GM18499 (cell line): Measurements from ENCODE around the gene MYBPH.

Source experiments
- ATAC-seq: cut with Tn5 transposase; IDR thresholded peaks from one replicate; pipeline ENCODE4 v1.9.1; 2021; ENCODE audit warnings: moderate number of reproducible peaks; ENCODE audit not compliant: insufficient read depth, unreplicated experiment

The MYBPH gene

DNA sequence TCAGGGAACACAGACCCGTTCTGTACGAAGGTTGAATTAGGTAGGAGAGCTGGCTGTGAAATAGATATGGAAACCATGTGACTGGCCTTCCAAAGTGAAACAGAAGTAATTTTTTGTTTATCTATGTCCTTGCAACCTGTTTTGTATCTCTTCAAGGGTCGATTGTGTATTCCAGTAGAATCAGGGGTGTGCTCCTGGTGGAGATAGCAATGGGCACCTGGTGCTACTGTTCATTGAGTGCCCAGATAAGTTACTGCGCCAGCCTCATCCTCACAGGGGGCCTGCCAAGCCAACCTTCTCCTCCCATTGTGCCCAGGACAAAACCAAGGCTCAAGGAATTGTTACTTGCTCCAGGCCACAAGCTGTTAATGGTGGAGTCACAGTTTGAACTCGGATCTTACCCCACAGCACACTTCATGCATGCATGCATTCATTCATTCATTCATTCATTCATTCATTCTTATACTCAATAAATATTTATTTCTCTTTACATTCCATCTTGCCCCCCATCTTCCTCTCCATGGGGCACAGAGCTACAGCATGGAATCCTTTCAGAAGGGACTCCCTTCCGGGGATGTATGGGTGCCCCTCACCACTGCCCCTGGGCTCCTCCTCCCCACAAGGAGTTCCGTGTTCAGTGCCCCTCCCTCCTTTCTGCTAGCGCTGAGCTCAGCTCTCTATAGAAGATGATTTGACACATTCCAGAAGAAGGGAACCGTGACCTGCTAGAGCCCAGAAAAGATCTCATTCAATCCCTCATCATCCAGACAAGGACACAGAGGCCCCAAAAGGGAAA lies 24.1 kb downstream of the MYBPH start:
- ATAC-seq: no peak

DNA sequence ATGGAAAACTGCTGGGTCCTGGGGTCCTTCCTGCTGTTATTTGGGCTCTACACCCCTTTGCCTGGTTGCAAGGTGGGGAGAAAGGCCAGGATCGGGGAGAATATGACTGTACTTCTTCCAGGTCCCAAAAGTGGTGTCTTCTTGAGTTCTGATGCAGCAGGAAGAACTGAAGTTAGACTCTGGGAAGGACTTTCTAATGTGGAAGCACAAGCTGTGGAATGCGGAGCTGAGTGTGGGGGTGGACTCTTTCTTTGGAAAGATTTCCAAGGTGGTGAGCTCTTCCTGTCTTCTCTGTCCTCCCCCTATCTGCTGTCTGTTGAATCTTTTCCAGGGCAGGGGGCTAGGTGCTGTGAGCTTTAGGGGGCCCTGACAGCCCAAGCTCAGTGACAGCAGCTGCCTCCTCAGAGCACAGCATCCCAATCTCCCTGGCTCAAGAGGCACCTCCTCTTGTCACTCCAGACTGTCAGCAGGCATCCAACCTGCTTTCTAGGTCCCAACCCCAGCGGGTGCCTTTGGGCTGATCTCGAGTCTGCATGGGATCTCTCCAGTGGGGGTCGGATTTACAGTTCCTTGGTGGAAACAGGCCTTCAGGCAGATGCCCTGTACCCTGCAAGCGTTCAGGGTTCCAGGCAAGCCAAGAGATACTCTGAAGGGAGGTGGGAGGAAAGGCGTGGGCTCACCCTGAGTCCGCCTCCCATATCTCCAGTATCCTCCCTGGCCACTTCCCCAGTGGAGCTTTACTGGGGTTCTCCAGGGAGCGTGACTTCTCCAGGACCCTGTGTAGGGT lies 24.9 kb downstream of the MYBPH start:
- ATAC-seq: no peak

DNA sequence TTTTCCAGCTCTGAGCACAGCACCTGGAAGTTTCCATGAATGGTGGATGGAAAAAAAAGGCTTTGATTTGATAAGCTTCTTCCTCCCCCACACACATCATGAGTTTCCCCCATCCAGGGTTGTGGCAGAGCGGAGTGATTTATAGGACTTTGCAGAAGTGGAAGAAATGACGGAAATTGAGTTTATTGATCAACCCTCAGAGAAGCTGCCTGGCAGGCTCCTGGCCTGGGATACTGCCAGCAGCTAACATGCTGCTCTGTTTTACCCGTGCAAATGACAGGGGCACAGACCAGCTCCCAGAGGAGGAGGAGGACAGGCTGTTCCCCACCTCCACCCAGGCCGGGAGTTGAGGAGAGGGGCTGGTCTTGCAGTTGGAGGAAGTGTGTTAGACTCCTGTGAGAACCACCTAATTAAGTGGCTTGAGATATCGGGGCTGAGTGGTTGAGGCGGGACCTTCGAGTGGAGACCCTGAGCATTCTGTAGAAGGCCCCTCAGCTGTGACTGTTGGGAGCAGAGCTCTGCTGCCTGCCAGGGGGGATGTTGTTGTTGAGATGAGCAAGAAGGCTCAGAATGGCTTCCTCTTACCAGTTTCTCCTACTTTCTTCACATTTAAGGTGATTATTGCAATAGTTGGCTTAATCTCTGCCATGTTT lies 26.3 kb downstream of the MYBPH start:
- ATAC-seq: no peak

DNA sequence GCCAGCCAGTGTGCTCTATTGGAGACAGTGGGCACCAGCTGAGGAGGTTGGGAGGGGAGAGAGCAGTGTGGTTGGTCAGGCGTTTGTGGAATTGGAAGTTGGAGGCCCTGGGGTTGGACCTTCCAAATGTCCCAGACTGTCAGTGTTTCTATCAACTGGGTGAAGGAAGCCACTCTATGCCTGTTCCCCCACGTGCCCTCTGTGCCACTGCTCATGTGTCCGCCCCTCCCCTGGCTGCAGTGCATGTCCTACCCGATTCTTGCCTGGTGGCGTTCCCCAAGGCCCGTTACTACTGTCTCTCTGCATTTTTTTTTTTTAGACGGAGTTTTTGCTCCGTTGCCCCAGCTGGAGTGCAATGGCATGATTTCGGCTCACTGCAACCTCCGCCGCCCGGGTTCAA lies 27.0 kb downstream of the MYBPH start:
- no peak for ATAC-seq

DNA sequence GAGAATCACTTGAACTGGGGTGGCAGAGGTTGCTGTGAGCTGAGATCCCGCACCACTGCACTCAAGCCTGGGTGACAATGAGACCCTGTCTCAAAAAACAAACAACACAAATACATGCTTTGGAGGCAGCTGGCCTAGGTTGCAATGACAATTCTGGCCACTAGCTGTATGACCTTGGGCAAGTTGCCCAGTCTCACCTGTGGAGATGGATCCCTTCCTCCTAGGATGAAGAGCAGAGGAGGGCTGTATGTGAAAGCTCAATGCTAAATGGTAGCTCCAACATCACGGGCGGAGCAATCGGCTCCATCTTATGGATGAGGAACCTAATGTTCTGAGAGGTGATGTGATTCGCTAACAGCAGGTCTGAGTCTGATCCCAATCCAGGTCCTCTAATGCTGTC lies 27.5 kb downstream of the MYBPH start:
- ATAC-seq: no peak

DNA sequence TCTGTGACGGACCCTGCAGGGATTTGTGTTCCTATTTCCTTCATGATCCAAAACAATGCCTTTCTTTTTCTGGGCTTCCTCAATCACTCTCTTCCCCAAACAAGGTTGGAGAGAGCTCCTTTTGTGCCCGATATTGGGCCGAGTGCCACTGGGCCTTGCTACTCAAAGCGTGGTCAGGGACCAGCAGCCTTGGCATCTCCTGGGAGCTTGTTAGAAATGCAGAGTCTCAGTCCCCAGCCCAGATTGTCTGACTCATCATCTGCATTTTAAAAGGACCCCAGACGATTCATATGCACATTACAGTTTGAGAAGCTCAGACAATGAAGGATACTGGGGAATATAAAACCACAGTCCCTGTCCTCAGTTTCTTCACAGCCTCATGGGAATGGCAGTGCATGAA lies 28.2 kb downstream of the MYBPH start:
- ATAC-seq: no peak

DNA sequence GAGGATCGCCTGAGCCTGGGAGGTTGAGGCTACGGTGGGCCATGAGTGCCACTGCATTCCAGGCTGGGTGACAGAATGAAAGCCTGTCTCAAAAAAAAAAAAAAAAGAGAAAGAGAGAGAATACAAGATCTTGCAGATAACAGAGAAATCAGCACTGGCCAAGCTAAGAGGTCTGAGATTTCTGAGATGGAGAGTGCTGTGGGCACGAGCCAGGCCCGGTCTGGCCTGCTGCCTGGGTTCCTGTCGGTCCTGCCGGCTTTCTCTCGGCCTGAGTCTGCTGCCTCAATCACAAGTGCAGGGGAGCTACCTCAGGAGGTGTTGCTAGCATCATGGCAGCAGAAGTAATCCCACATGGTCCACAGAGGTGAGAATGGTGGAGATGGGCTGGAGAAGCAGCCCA lies 29.1 kb downstream of the MYBPH start:
- ATAC-seq: no peak

DNA sequence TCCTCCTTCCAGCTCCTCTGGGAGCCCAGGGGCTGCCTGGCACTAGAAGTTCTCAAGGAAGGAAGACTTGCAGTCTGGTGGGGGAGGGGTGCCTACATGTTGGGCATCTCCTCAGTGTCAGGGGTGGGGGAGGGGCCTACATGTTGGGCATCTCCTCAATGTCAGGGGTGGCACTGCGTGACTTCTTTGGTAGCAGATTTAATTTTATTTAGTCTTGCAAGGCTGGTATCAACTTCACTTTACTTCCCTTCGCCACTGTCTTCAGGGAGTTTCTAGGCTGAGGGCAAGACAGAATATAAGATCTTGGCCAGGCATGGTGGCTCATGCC lies 29.6 kb downstream of the MYBPH start:
- ATAC-seq: no peak

DNA sequence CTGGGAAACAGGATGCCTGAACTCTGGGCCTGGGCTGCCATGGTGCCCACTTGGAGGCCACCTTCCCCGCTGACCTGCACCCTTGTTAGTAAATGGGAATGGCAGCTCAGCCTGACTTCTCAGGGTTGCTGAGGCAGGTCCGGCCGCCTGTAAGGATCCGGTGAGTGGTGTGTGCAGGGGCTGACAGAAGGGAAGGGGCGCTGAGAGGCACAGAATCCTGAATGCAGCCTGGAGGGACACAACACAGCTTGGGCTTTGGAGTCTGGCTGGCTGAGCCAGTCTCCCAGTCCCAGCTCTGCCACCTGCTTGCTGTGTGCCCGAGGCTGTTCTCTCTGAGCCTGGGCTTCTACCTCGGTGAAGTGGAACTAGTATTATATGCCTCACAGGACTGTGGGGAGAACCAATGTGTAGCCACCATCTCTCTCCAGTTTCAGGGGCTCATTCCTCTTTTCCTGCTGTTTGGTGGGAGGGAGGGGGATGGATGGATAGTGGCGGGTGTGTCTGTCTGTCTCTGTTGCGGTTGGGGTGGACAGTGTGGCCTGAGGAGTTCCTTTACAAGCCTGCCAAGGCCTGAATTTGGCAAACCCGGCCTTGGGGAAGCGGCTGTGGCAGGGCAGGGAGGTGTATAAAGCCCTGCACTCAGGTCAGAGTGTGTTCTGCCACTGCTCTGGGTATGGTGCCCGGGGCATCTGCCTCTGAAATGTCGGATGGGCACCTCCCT lies 30.1 kb downstream of the MYBPH start:
- no peak for ATAC-seq

DNA sequence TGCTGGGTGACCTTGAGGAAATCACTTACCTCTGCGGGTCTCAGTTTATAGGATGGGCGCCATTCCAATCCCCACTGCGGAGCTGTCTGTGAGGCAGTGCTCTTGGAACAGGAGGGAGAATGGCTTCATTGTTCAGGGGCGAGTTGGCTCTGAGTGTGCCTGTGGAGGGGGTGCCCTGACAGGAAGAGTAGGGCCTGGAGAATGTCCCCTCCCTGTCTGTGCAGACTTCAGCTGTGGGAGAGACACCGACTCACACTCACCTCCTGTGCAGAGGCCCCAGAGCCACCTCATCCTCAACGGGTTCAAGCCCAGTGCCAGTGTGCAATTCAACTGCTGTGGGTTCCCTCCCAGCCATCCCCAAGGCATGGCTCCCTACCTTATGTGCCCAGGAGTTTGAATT lies 31.0 kb downstream of the MYBPH start:
- no peak for ATAC-seq

DNA sequence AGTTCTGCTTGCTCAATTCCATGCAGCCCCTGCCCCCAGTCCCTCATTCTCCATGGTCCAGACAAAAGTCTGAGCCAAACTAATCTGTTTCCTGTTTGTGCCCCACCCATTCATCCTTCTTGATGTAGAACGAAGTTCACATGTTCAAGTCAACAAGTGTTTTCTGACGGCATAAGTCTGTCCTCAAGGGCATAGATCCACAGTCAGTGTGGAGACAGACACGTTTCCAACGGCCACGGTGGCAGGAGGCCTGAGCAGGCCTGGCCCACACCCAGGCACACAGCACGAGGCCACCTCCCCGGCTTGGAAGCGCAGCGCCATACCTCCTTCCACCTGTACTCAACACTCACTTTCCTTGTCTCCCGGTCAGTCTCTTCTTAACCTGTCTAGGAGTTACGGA lies 32.0 kb downstream of the MYBPH start:
- ATAC-seq: no peak

DNA sequence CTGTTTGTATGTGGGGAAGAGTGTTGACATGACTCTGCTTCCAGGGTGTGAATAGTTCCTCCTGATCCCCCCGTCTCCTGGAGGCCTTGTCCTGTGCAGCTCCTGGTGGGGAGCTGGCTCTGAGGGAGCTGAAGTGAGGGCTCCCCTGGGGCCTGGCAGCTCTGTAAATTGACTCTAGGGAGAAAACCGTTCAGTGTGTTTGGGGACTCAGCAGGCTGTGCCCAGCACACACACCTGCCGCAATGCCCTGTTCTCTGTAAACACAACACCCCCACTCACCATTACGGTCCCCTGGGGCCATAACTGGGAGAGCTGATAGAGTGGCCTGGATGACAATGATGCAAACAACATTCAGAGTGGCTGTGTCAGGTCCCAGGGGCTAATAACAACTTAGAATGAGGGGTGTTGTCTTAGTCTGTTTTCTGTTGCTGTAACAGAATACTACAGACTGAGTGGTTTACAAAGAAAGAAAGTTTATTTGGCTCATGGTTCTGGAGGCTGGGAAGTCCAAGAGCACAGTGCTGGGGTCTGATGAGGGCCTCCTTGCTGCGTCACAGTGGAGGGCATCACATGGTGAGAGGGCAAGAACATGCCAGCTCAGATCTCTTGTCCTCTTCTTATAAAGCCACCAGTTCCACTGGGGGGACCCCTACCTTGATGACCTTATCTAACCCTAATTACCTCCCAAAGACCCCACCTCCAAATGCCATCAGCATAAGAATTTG lies 32.8 kb downstream of the MYBPH start:
- no peak for ATAC-seq

DNA sequence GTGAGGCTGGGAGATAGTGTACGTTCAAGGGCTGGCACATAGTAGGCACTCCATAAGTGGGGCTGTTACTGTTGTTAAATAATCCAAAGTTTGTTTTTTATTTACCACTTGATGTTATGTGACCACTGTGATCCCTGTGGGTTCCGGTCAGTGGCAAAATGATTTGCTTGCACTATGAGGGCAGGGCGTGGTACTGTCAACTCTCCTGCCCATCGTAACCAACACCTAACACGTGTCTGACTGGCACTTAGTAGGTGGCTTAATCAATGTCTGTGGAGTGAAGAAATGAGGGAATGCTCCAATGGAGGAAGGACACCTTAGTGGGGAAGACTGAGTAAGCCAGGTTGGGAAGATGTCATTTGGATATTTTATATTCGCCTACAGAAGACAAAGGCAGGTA lies 33.5 kb downstream of the MYBPH start:
- no peak for ATAC-seq

DNA sequence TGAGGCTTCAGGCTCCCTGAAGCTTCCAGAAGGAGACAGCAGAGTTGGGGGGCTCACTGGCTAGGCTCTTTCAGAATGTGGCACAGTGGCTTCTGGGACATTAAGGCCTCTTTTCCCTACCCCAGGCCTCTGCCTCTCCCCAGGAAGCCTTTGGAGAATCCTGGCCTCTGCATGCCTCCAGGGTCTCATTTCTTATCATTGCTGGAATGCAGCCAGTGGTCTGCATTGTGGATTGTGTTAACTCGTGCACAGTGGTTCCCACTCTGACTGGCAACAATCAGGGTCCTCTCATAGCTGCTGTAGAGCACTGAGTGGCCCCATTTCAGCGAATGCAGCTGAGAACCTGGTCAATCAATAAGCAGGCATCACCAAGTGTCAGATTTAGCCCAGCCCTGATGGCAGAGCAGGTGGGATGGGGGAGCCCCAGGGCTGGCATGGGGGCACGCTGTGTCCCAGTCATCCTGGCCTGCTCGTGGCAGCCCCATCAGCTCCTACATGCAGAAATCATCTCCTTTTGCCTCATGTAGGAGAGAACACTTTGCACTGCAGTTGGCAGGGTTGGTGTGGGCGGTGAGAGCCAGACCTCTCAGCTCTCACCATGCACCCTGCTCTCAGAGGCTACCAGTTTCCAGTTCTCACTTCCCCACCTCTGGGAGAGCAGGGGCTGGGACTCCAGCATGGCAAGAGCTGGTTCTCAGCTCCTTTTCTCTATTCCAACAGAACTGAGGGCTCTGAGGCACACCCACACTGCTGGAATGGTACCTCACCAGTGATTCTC lies 34.7 kb downstream of the MYBPH start:
- no peak for ATAC-seq

DNA sequence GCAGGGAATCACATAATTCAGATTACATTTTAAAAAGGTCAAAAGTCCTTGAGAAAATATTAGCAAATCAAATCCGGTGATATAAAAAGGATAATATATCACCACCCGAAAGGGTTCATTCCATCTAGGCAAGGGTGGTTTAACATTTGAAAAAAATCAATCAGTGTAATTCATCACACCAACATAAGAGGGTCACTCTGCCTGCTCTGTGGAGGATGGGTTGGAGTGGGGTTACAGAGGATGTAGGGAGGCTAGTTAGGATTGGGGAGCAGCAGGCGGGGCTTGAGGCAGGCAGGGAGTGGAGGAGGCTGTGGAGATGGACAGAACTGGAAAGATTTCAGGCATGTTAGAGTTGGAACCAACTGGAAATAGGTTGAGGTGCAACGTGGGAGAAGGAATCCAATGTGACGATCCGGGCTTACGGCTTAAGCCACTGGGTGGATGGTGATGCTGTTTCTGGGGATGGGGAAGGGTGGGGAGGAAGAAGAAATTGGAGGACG lies 35.6 kb downstream of the MYBPH start:
- ATAC-seq: no peak

DNA sequence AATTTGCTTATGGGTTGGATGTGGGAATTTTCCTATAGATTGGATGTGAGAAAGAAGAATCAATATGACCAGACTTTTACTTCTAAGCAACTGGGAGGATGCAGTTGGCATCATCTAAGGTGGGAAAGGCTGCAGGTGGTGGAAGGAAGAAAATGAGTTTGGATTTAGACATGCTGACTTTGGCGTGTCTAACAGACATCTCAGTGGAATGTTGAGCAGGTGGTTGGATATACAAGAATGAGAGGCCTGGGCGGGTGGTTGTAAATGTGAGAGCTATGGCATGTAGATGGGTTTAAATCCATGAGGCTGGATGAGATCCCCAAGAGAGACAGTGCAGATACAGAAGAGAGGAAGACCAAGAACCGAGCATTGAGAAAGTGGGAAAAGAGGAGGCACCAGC lies 37.6 kb downstream of the MYBPH start:
- no peak for ATAC-seq

DNA sequence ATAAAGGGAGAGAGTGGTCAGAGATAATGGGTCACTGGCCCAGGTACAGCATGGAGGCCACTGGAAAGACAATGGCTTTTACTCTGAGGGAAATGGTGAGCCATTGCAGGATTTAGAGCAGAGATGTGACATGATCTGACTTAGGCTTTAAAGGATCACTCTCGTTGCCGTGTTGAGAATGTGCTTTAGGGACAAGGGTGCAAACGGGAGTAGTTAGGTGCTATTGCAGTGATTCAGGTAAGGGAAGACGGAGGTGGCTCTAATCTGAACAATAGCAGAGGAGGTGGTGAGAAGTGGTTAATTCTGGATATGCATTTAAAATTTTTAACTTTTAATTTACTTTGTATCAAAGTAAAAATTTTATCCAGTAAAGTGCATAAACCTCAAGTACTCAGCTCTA lies 38.3 kb downstream of the MYBPH start:
- ATAC-seq: no peak

DNA sequence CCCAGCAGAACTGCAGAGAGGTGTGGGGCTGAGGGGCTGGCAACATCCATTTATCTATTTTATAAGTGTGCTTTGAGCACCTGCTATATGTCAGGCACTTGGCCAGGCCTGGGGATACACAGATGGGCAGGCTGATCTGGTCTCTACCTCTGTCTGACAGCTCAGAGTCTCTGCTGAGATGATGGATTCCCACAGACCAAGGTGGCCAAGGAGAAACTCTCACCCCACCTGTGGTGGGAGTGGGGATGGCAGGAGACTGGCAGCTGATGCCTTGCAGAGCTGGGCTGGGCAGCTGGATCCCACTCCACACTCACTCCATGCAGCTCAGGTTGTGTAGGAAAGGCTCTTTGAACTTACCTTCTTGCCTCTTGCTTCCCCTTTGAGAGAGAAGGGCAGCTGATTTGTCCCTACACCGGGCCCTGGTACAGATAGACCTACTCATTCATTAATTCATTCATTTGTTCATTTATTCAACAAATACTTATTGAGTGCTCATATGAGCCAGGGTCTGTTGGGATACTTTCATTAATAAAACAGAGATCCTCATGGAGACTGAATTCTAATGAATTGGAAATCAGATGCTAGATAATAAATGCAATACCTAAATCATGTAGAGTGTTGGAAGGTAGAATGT lies 39.1 kb downstream of the MYBPH start:
- ATAC-seq: no peak
